NCI-H2227 (cell line): ENCODE data around the gene MXD4.
A peak's percentile ranks its signal among the peaks of the same experiment; 100 is the strongest.

ENCODE experiments used
- DNase-seq: peaks from one replicate; lab custom pipeline; 2025; ENCODE audit not compliant: unreplicated experiment; lab: John Stamatoyannopoulos, UW

MXD4 gene

DNA sequence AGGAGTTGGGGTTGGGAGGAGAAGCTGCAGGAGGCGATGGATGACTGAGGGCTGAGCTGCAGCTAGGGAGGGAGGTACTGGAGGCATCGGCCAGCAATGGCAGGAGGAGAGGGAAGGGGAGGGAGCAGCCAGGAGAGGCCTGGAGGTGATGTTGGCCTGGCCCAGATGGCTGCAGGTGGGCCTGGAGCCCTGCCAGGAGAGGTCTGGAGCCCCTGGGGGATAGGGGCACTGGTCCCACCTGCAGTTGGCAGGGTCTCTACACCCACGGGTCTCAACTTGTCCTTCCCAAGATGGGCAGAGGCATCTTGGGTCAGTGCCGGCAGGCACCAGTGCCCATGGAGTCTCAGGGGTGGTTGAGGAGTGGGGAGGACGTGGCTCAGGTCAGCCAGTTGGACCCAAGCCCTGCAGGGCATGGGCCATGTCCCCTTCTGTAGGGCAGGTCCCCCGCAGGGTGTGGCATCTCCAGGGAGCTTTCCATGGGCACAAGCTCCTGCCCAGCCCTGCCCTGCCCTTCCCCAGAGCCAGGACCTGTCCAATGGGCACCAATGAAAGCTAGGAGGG, 2.7 kb upstream of the MXD4 start:
- no peak for DNase-seq

DNA sequence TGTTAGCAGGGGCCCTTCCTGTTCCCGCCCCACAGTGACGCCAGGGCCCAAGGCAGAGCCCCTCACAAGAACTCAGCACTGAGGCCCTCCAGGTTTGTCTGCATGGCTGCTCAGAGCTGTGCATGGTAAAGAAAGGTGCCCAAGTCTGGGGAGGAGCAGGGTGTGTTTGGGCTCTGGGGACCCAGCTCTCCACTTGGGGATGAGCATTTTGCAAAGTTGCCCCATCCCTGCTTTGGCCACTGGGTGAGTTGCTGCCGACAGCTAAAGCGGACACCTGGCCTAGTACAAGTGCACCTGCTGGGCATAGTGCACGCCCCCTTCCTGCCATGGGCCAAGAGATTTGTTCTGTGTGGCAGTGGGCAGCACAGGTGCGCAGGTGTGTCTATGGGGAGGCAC, 2.0 kb upstream of the MXD4 start:
- no peak for DNase-seq

DNA sequence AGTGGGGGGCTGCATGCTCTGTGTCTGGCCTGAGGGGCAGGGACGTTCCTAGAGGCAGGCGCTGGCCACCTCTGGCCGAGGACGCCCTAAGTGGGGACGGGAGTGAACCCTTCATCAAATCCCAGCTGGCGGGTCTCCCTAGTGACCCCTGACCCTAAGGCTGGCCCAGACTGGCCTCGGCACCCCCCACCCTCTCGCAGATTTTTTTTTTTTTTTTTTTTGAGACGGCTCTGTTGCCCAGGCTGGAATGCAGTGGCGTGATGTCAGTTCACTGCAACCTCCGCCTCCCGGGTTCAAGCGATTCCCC, 988 bp upstream of the MXD4 start:
- no peak for DNase-seq

DNA sequence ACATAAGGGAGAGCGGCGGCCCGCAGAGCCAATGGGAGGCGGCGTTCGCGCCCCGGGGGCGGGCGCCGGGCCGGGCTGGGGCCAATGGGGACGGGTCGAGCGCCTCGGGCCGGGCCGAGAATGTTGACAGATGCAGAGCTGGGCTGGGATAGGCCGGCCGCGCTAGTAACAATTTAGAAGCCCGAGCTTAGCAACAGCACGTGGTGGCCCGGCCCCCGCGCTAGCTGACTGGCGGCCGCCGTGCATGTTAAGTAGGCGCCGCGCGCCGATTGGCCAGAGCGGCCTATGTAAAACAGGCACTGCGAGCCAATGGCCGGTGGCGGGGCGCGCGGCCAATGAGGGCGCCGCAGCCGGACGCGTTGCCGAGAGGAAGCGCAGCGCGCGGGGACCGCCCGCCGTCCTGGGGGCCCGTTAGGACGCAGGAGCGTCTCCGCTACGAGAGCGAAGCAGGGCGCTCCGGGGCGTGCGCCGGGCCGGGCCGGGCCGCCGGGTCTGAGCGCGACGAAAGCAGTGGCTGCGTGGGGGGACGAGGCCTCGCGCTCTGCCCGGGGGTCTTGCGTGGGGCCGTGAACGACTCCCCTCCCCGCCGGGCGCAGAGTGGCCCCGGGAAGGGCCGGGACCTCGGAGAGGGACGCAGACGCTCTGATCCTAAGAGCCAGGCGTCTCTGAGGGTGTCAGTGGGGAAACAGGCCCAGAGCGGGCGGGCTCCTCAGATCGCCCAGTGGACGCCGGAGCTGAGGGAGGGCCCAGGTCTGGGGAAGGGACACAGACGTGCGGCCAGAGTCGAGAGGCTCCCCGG, 435 bp upstream of the MXD4 start:
- peak; percentile 97 for DNase-seq

DNA sequence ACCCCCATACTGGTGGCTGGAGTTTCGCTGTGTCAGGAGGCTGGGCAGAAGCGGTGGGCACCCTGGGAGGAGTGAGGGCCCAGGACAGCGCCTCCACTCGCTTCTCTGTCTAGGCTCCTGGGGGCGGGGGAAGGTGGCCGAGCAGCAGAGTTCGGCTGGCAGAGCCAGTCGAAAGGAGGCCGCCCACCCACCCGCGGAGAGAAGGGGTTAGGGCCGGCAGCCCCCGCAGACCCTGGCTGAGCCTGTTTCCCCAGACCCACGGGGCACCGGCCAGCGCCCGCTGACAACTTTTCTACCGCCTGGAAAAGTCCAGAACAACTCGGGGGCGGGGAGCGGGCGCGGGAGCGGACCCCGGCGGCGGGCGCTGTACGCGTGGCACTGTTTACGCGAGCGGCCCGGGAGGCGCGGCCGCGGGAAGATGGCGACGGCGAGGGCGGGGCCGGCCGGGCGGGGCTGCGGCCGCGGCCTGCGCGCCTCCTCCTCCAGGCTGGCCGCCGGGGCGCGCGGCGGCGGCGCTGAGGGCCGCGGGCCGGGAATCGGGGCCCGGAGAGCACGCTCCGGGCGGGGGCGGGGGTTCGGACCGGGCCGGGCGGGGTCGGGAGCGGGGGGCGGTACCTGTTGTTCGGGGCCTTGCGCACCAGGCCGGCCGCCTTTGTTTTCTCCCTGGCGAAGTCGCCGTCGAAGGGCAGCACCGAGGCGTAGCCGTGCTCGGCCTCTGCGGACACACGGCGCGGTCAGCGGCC, 628 bp downstream of the MXD4 start:
- DNase-seq: peak; percentile 33

DNA sequence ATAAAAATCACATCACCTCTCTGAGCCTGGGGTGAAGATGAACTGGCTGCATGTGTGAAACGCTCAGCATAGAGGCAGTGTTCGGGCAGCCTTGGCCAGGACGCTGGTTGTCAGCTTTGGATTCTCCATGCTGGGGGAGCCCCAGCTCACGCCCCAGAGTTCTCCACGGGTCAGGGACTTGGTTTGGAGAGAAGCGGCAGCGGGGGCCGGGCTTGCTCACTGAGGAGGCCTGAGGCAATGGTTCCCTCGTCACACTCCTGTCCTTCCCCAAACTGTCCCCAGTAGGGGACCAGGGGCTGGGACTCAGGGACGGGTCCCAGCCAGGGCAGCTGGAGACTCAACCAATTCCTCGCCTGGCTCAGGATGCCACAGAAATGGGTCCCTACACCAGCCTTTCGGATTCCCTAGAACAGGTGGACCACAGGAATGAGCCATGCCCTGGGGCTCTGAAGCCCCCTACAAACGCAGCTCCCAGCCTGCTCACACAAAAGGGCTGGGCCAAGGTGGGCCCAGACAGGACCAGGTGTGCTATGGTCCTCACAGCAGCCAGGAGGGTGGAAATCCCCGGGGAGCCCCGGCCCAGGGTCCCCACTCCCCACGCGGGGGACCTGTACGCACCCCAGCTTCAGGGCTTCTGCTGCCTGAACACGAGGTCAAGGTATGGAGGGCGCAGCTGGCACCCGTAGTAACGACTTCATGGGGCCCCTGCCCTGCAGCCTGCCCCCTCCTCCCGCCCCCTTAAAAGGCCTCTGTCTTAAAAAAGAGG, 1.4 kb downstream of the MXD4 start:
- no peak for DNase-seq

DNA sequence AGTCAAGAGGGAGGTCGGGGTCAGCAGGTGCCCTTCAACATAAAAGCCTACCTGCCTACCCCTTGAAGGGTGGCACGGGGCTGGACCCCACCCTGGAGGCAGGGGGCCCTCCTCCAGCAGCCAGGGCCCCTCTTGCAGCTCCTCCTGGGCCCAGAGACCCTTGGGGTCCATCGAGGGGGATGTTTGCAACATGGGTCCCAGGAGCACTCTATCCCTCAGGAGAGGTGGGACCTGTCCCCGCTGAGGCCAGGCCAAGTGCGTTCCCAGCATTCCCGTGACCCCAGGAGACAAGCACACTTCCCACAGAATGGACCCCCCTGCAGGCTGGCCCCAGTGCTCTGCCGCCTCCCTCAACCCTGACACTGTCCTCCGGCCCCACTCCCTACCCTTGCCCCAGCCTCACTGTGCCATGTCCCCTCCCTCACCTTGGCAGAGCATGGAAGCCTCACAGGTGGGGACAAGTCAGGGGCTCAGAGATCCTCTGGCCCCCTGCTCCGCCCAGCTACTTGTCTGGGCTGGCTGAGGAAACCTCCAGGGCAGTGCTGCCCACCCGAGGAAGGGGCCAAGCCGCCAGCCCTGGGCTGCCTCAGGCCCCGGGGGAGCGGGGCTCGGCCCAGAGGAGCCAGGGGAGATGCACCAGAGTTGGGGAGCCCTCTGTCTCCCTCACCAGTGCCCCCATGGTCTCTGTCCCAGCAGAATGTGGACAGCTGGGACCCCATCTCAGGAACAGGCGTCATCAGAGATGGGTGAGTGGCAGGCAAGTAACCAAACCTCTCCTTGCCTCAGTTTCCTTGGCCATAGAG, 2.2 kb downstream of the MXD4 start:
- DNase-seq: no peak

DNA sequence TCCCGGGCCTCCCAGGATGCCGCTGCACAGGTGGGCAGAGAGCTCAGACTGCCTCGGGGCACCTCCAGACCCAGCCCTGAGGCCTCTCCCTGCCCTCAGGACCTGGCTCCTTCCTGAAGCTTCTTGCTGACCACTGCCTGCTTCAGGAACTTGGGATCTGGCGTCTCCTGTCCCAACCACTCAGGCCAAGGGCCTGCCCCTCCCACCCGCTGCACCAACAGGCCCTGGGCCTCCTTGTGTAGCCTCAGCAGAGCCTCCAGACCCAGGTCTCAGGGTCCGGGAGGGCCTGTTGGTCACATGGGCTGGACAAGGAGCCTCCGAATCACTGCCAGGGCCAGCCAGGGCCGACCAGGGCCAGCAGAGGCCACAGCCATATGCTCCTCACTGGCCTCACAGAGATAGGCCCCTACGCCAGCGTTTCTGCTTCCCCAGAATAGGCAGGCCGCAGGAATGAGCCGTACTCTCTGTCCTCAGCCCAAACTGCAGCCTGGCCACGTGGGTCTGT, 2.8 kb downstream of the MXD4 start:
- DNase-seq: no peak

DNA sequence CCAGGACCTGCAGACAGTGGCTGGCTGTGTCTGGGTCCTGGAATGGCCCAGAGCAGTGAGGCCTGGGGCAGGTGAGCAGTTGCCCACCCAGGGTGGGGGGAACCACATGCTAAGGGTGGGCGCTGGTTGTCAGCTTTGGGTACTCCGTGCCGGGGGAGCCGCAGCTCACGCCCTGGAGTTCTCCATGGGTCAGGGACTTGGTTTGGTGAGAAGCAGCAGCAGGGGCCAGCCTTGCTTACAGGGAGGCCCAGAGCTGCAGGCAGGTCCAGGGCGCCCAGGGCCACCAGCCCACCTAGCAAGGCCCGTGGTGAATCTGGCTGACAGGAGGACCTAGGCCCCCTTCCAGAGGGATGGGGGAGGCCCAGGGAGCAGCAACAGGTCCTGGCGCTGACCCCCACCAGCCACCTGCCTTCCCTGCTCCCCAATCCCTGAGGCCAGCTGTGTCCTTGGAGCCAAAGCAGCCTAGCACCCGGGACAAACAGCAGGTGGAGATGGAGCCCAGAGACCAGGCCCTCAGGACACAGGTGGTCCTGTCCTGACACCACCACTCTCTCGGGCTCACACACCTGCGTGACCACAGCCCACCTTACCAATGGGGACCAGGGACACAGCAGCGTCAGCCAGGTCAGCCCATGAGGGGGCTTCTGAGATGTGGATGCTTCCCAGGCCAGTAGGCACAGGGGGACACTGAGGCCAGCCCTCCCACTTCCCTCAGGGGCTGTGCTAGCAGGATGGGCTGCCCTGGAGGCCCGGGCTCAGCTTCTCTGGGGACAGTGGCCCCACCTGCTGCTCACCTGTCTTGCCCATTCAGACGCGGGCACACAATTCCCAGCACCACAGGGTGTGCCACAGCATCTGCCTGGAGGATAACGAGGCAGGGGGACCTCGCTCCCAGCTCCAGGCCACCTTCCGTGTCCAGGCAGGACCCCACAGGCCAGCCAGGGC, 3.5 kb downstream of the MXD4 start:
- DNase-seq: no peak

DNA sequence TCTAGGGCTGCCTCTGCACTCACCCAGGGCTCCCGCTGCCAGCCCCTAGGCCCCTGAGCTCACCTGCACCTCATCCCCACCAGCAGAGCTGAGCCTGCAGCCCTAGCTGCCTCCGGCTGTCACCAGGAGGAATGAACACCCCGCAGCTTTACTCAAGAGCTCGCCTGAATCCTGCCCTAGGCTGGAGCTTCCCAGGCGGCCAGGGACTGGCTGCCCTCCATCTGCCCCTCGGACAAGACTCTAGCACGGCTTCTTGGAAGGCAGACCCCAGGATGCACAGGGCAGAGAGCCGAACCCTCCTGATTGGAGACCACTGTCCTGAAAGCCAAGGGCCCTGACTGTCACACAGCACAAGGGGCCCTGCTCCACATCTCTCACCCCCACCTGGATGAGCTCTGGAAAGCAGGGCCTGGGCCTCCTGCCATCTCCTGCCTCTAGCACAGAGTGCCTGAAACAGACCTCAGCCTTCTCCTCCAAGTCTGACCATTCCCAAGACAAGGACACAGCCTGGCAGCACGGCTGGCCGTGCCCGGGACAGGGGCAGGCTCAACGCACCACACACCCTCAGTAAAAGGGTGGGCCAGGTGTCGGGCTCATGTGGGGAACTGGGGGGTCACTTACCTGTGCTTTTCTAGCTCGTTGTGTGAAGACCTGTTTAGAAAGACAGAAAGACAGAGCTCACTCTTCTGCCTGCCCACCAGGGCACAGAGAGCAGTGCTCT, 4.4 kb downstream of the MXD4 start:
- DNase-seq: no peak

DNA sequence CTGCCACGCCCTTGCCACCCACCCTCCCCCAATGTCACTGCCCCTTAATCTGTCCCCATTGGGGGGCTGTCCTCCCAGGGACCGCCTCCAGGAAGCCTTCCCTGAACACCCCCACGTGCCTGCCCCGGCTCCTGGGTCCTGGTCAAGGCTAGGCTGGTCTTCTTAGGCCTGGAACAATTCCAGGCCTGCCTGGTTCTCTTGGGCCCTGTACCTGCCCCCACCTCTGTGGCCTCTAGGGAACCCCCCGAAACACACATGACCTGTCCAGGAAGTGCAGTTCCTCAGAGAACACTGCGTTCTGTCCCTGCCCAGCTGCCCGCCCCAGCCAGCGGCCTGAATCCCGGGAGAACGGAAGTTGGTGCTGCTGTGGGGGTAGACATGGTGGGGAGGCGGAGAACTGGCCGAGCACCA, 5.1 kb downstream of the MXD4 start:
- DNase-seq: no peak

DNA sequence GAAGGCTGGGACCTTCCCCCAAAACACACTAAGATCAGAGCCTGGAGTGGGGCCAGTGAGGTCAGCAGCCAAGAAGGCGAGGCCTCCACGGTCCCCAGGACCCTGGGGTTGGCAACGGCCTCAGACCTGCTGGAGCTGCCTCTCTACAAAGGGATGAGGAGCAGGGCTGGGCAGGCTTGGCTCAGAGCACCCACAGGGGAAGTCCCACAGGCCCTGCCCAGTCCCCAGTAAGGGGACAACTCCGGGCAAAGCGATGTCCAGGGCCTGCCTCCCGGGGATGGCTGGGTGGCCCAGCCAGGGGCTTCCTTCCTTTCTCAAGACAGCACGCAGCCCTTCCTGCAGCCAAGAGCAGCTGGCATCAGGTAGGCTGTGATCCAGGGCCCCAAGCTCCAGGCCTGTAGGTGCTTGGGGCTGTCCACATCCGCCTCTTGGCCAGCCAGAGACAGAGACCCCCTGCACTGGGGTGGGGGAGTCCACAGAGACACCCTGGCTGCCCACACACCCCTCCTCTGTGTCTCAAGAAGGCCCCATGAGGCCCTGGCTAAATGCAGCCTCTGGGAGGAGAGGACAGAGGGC, 5.7 kb downstream of the MXD4 start:
- no peak for DNase-seq

DNA sequence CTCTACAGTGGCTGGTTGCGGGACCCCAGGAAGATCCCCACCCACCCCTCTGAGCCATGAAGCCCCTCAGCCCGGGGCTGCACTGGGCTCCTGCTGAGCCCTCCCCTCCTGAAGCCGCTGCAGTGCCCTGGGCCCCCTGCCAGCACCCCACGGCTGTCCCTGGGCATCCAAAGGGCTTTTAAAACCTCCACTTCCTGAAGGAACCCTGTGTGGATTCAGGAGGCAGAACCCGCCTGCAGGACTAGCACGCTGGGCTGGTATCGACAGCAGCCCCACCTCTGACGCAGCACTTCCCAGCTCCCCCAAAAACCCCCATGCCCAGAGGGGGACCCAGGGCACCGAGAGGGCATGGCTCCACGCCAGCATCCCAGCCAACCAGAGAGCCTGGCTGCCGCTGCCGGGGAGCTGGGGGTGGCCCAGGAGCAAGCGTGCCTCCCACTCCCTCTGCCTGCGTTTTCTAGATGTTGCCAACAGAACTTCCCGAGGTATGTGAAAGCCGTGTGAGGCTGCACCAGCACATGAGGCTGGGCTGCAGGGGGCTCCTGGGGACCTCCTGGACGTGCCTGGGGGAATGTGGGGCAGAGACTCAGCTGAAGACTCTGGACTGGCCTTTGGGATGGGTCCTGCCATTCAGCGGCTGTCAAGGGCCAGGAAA, 6.3 kb downstream of the MXD4 start:
- no peak for DNase-seq

DNA sequence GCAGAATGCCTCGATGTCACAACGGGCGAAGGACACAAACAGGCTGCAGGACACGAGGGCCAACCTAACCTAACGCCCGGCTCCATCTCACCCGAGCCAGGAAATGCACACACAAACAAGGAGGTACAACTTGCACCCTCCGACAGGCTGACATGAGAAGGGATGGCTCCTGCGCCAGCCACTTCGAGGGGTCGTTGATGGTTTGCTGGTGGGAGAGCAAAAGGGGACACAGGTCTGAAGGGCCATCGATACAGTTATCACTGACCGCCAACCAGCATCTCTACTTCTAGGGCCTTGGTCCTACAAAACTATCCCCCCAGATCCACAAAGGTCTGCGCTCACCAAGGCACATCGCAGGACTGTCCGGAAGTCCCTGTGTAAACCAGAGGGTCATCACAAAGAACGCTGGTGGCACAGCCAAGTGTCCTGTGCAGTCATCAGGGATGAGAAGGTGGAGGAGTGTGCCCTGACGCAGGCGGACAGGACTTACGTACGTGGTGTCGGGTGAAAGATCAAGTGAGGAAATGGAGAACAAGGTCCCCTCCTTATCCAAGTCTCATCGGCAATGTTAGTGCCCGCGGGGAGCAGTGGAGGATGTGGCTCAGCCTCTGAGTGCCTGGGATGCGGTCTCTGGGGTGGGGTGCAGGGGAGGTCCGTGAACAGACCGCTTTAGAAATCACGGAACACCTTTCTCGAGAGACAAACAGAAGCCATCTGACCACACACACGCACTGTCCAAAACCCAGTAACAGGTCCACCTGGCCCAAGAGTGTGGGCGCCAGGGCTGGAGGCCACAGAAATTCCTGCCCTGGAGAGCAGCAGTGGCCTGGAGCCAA, 7.0 kb downstream of the MXD4 start:
- no peak for DNase-seq

DNA sequence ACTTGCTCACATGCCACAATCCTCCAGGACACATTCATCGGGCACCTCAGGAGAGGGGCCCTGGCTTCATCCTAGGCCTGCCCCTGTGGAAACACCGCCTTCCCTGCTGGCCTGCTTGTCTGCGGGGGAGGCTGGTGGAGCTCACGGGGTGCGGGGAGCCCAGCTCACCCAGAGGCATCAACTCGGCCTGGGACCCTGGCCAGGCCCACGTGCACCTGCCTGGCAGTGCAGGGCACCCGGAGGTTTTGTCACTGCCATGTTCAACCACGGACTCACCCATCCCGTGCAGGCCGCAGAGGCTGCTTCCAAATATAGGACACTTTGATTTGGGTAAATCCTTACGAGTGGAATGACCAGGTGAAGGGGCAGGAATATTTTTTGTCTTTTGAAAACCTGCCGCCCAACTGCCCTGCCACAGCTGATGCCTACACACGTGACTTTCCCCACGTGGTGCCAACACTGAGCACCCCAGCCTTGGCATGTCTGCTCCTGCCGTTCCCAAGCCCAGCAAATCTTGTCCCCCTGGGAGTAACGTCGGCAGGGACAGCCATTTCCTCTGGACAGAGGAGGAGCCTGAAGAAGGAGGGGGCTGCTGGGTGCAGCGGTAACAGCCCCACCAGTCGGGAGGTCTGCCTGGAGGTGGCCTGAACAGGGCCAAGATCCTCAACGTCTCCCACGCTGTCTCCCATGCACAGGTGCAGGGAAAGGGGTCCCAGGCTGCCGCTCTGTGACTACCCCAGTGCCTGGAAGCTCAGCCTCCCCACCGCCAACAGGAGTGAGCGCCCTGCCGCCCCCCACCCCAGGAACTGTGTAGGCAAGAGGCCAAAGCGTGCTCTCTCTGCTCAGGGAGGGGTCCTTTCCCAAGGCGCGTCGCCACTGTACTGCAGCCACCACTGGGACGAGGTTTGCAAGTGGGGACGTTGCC, 8.5 kb downstream of the MXD4 start:
- no peak for DNase-seq

DNA sequence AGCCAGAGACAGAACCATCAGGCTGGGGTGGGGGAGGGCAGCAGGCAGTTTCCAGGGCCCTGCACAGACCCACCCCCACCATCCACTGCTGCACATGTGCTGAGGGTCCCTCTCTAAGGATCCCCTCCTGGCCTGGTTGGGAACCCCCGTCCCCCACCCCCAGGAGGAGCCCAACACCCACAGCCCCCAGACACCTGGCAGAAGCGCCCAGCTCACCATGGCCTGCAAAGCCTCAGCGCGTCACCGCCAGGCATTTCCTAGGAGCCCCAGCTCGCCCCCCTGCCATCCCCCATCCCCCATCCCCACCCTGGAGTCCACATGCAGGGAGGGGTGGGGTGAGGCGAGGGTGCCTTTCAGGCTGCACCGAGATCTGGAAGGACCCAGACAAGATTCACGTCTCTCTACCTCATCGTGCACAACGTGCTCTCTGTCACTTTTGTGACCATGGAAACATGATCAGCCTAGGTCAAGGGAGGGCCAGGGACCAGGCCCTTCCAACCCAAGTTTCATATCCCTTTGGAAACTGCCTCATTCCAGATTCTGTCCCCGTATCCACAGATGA, 9.3 kb downstream of the MXD4 start:
- no peak for DNase-seq
